ENCODE data around the gene PDK4.
A peak's percentile ranks its signal among the peaks of the same experiment; 100 is the strongest.

PDK4 gene

DNA sequence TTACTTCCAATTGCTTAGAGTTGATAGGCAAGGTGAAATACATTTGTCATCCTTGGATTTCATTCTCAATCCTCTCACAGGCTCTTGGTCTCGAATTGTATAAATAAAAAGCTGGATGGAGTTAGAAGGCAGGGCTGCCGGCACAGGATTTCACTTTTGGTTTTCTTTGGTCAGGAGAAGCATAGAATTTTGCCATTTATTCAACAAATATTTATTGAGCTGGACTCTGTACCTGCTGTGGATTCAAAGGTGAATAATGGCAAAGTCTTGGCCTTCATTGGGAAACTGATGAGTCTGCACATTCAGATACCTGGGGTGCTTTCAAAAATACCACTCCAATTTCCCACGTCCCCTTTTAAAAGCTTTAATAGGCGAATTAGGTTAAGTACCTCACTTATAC is 49.7 kb downstream of the PDK4 start:
- no peak overlapping the region for H3K9ac ChIP-seq (ENCODE audit: low read depth, low read length)
- TF ChIP-seq EZH2 (IDR thresholded peaks at IDR 0.05; ENCODE audit: borderline replicate concordance, low read depth, low read length, severe bottlenecking) = no peak
- TF ChIP-seq, protein P1, sequence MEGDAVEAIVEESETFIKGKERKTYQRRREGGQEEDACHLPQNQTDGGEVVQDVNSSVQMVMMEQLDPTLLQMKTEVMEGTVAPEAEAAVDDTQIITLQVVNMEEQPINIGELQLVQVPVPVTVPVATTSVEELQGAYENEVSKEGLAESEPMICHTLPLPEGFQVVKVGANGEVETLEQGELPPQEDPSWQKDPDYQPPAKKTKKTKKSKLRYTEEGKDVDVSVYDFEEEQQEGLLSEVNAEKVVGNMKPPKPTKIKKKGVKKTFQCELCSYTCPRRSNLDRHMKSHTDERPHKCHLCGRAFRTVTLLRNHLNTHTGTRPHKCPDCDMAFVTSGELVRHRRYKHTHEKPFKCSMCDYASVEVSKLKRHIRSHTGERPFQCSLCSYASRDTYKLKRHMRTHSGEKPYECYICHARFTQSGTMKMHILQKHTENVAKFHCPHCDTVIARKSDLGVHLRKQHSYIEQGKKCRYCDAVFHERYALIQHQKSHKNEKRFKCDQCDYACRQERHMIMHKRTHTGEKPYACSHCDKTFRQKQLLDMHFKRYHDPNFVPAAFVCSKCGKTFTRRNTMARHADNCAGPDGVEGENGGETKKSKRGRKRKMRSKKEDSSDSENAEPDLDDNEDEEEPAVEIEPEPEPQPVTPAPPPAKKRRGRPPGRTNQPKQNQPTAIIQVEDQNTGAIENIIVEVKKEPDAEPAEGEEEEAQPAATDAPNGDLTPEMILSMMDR (IDR thresholded peaks at IDR 0.05; ENCODE audit: borderline replicate concordance, extremely low read depth, low read length, poor library complexity, severe bottlenecking) = no peak
- H3K36me3 ChIP-seq (ENCODE audit: insufficient read depth, low read length) = no peaks in the 10 kb centered on the region
- no peak overlapping the region for H3K4me2 ChIP-seq (ENCODE audit: insufficient read depth, low read length)
- H3K79me2 ChIP-seq (ENCODE audit: insufficient read depth, low read length) = no peaks in the 10 kb centered on the region
- no peaks in the 10 kb centered on the region for H3K9me3 ChIP-seq (ENCODE audit: insufficient read depth, low read length, severe bottlenecking)
- H3K4me3 ChIP-seq (ENCODE audit: low read depth in 1 of 2, low read length in 2 of 2) = no peak overlapping the region
- no peak overlapping the region for H3K27ac ChIP-seq (ENCODE audit: low read length)
- no peak for DNase-seq
- no peaks in the 10 kb centered on the region; the same call in 1 of the 2 replicates for H3K4me1 ChIP-seq (ENCODE audit: insufficient read depth, low read length)
- no peak overlapping the region for H2AFZ ChIP-seq (ENCODE audit: low read depth, low read length)
- no peaks in the 10 kb centered on the region for H4K20me1 ChIP-seq (ENCODE audit: insufficient read depth, low read length)
- no peaks in the 10 kb centered on the region for H3K27me3 ChIP-seq (ENCODE audit: insufficient read depth, low read length, poor library complexity)
- no peak for ATAC-seq (ENCODE audit: insufficient read depth, low read depth)

DNA sequence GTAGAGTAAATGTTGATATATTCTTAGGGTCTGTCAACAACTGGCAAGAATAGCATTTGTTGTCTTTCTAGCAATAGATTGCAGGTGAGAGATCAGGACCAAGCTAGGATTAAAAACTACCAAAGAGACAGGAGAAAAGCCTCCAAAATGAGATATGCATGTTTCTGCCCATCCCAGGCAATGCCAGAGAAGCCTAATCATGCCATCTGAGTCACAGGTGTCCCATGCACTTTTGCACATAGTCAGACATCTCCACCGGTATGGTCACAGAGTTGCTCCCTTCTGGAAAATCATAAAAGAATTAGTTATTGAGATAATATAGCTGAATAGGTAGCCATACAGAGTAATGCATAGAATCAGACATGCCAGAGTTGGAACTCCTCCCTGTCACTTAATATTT is 50.6 kb downstream of the PDK4 start:
- no peaks in the 10 kb centered on the region for H3K79me2 ChIP-seq (ENCODE audit: insufficient read depth, low read length)
- no peaks in the 10 kb centered on the region for H3K36me3 ChIP-seq (ENCODE audit: insufficient read depth, low read length)
- DNase-seq = no peak
- H3K4me2 ChIP-seq (ENCODE audit: insufficient read depth, low read length) = no peak overlapping the region
- H4K20me1 ChIP-seq (ENCODE audit: insufficient read depth, low read length) = no peaks in the 10 kb centered on the region
- H2AFZ ChIP-seq (ENCODE audit: low read depth, low read length) = no peak overlapping the region
- TF ChIP-seq, protein P1 (IDR thresholded peaks at IDR 0.05; ENCODE audit: borderline replicate concordance, extremely low read depth, low read length, poor library complexity, severe bottlenecking) = no peak
- TF ChIP-seq EZH2 (IDR thresholded peaks at IDR 0.05; ENCODE audit: borderline replicate concordance, low read depth, low read length, severe bottlenecking) = no peak
- H3K27me3 ChIP-seq (ENCODE audit: insufficient read depth, low read length, poor library complexity) = no peaks in the 10 kb centered on the region
- no peaks in the 10 kb centered on the region for H3K9me3 ChIP-seq (ENCODE audit: insufficient read depth, low read length, severe bottlenecking)
- no peak for ATAC-seq (ENCODE audit: insufficient read depth, low read depth)
- H3K27ac ChIP-seq (ENCODE audit: low read length) = no peak overlapping the region
- H3K4me3 ChIP-seq (ENCODE audit: low read depth in 1 of 2, low read length in 2 of 2) = no peak overlapping the region
- H3K4me1 ChIP-seq (ENCODE audit: insufficient read depth, low read length) = no peaks in the 10 kb centered on the region; the same call in 1 of the 2 replicates
- H3K9ac ChIP-seq (ENCODE audit: low read depth, low read length) = no peak overlapping the region

DNA sequence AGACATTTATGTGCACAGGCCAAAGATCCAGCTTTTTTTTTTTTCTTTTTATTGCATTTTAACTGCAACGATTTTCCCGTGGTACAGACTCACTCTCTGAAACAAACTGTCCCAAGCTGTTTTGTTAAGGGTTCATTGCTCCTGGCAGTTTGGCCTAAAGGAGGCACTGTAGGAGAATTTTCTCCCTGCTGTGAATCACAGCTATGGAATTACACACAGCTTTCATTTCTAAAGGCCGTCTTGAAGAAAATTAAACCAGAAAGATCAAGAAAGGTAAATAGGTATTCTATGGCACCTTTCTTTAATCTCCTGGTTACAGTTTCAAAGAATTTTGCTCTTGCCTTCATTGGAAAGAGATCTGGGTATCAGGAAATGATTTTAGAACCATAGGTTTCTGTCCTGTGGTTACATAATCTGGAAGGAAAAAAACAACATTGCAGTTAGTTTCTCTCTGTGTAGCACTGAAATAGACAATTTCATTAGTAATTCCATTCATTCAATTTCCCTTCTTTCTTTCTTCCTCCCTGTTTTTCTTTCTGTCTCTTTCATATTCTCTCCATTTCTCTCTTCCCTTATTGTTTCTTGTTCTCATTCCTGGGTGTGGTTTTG is 51.2 kb downstream of the PDK4 start:
- Histone ChIP-seq H3K27me3 (ENCODE audit: insufficient read depth, low read length, poor library complexity) (no peaks in the 10 kb centered on the region), H4K20me1 (ENCODE audit: insufficient read depth, low read length) (no peaks in the 10 kb centered on the region), H3K4me1 (ENCODE audit: insufficient read depth, low read length) (no peaks in the 10 kb centered on the region; the same call in 1 of the 2 replicates), H3K79me2 (ENCODE audit: insufficient read depth, low read length) (no peaks in the 10 kb centered on the region), H3K4me2 (ENCODE audit: insufficient read depth, low read length) (no peak overlapping the region), H3K9me3 (ENCODE audit: insufficient read depth, low read length, severe bottlenecking) (no peaks in the 10 kb centered on the region), H3K4me3 (ENCODE audit: low read depth in 1 of 2, low read length in 2 of 2) (no peak overlapping the region), H3K27ac (ENCODE audit: low read length) (no peak overlapping the region), H2AFZ (ENCODE audit: low read depth, low read length) (no peak overlapping the region), H3K36me3 (ENCODE audit: insufficient read depth, low read length) (no peaks in the 10 kb centered on the region), H3K9ac (ENCODE audit: low read depth, low read length) (no peak overlapping the region)
- DNase-seq (no peak), ATAC-seq (ENCODE audit: insufficient read depth, low read depth) (no peak)
- TF ChIP-seq, protein P1 (IDR thresholded peaks at IDR 0.05; ENCODE audit: borderline replicate concordance, extremely low read depth, low read length, poor library complexity, severe bottlenecking) = peak; percentile 37
- TF ChIP-seq EZH2 (IDR thresholded peaks at IDR 0.05; ENCODE audit: borderline replicate concordance, low read depth, low read length, severe bottlenecking) = no peak
